Fibroblast of skin of abdomen (primary cell): Measurements from ENCODE around the gene OBP2A. TPM values are rescaled to one million over a fixed set of nuclear protein-coding genes. Genes with fewer than 3 reads are reported as not detected.
"Not testable (repeated sequence)": the region's sequence is repeated elsewhere in the genome, so short reads cannot be mapped to it uniquely, and the experiment has no call there.

Experiments used
- DNase-seq: peaks from one replicate; pipeline ENCODE4 v3.0.0-alpha.2; 2013
- polyA plus RNA-seq, 2 experiments: library from polyadenylated mRNA; unstranded; fragments of 120-200 nt; gene quantifications; one replicate each; pipeline ENCODE4 v1.2.1, GENCODE V29; 2013; ENCODE audit not compliant: insufficient read length in 2 of 2

The OBP2A gene, protein sequence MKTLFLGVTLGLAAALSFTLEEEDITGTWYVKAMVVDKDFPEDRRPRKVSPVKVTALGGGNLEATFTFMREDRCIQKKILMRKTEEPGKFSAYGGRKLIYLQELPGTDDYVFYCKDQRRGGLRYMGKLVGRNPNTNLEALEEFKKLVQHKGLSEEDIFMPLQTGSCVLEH
- polyA plus RNA-seq (2013, experiment 1 of 2; ENCODE audit: insufficient read length), result not detected
- not detected for polyA plus RNA-seq (2013, experiment 2 of 2; ENCODE audit: insufficient read length)

DNA sequence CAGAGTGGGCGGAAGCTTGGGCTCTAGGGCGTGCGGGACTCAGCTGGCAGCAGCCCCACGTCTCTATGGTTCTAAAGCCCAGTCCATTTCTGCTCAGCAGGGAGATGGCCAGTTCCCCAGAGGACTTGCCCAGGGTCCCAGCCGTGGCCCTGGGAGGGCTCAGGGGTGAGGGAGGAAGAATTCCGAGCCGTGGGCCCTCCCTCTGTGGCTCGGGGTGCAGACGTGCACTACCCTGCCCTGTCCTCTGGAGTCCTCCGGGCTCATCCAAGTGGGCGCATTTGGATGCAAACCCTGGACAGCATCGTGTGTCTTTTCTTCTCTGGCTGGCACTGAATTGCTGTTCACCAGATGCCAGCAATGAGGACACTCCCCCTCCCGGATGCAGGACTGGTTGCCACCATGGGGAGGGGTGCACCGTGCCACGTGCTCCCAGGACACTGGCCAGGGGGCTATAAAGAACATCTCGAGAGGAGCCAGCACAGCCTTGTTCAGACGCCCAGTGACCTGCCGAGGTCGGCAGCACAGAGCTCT lies at the start of gene OBP2A:
OBP2A (plus strand) TSS at position 481 of the 531 bp plus-strand sequence. CDS start 55 bp downstream, outside the sequence.
- not testable (repeated sequence) for DNase-seq

DNA sequence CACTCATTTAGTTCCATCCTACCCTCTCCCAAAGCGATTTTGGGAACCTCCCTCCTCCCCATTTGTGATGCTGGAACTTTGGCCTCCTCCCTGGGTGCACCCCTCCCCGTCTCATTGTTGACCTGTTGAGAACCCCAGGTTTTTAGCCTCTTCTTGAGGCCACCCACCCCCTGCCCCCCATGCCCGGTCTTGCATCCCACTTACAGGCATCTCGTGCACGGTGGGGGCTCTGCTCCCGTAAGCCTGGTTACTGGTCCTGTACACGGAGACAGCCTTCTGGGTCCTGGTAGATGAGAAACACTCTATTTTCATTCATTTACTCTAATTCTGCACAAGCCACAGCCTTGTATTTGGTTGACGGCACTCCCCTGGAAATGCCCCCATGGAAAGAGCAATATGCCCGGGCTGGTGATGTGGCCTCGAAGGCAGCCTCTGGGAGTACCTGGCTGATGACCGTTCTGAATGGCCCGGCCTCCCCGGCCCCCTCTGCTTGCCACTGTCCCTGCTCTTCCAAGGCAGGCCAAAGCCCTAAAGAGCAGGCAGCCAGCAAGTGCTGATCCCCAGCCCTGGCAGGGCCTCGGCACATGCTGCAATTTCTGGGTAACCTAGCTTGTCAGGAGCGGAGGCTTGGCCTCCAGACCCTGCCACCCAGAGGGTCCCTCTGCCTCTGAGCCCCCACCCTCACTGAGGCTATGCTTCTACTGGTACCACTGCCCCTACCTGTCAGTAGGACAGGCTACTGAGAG lies 47.4 kb upstream of the OBP2A start:
- no peak for DNase-seq

DNA sequence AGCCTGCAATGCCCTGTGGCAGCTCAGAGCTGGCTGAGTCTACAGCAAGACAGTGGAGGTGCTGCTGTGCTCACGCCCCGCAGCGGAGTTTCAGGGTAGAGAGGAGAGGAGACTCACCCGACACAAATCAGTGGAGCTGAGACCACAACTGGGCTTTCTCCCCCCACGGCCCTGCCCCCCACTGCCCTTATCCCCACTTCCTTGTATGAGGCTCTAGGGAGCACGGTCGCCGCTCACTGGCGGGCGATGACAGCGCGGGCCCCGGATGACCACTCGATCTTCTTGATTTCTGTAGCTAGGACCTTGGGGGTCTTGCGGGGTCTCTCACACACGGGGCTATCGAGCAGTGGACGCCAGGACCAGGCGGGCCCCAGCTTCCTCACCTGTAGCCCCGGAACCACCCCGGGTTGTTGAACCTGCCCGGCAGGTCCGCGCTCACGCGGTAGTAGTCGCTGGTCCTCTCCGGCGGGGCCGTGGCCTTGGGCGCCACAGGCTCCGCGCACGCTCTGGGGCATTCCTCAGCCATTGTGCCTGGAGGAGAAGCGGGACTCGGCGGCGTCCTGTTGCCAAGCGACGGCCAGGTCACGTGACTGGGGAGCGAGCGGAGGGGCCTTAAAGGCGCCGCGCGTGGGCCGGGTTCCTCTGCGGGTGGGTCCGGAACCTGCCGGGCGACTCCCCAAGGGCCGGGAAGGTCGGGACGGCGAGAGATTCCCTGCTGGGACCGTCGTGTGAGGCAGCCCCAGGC lies 46.4 kb upstream of the OBP2A start:
- DNase-seq, result peak; percentile 85

DNA sequence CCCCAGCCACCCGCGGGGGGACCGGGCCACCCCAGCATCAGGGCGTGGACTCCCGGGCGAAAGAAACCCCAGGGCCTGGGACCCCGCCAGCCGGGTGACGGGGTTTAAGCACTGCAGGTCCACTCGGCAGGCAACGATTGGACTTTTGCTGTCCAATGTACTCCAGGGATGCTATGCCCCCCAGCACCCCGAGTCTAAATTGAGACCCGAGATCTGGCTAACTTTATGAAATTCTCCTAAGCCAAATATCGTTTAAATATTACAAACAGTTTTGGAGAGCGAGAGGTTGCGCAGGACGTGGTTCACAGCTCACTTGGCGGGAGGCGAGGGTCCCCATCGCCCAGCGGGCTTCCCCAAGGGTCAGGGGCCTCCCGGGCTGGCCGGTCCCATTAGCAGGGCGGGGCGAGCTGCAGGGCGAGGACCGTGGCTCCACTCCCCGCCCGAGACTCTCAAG lies 45.8 kb upstream of the OBP2A start:
- no peak for DNase-seq

DNA sequence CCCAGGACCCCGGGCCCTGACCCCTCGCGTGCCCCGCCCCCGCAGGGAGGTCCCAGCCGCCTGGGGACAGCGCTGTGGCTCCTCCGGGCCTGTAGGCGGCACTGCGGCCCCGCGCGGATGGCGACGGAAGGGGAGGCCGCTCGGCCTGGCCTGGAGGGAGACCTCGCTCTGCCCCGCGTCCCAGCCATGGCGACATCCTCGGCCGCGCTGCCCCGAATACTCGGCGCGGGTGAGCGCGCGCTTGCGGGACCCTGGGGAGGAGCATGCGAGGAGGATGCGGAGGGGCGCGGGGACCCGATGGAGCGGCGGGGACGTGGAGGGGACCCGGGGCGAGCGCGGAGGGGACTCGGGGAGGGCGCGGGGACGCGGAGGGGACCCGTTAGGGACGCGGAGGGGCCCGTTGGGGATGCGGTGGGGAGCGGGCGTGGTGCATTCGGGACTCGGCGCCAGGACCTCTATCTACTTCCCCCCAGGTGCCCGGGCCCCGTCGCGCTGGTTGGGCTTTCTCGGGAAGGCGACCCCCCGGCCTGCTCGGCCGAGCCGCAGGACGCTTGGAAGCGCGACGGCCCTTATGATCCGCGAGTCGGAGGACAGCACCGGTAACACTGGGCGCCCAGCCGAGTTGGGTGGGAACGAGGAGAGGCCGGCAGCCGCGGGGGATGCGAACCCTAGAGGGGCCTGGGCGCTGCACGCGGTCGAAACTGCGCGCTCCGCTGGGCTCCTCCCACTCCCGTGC lies 45.2 kb upstream of the OBP2A start, which contains the start of gene MRPS2:
MRPS2 (plus strand) TSS at position 158 of the 736 bp plus-strand sequence; CDS start at position 187, 29 bp downstream.
- peak; percentile 85 for DNase-seq

DNA sequence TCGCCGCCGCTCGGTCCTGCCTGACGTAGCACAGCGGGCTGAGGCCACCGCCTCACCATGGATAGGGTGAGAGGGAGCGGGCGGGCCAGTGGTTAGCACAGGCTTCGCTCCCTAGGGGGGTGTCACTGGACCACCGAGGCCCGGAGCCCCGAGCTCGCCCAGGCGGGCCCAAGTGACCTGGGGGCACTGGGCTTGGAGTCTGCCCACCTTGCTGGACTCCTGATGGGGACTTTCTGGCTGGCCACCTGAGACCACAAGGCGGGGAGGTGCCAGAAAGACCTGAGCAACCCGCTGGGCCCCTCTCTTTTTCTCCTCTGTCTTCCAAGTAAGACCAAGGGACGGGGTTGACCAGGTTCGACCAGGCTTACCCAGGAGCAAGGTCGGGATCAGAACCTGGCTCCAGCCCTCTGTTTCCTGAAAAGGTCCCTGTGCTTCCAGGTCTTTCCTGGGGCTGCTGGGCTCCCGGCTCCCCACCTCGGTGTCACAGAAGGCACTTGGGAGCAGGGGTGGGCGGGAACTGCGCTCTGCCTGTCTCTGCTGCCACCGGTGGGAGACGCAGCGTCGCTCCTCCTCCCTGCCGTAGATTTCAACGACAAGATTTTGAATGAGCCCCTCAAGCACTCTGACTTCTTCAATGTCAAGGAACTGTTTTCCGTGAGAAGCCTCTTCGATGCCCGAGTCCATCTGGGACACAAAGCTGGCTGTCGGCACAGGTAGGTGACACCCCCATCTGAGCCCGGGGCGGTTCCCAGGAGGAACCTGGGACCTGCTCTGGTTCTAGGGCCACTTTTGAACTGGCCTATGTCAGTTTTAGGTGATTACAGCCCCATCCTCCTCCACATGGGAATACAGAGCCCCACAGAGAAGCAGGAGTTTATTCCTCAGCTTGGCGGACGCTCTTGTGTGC lies 44.4 kb upstream of the OBP2A start:
- no peak for DNase-seq

DNA sequence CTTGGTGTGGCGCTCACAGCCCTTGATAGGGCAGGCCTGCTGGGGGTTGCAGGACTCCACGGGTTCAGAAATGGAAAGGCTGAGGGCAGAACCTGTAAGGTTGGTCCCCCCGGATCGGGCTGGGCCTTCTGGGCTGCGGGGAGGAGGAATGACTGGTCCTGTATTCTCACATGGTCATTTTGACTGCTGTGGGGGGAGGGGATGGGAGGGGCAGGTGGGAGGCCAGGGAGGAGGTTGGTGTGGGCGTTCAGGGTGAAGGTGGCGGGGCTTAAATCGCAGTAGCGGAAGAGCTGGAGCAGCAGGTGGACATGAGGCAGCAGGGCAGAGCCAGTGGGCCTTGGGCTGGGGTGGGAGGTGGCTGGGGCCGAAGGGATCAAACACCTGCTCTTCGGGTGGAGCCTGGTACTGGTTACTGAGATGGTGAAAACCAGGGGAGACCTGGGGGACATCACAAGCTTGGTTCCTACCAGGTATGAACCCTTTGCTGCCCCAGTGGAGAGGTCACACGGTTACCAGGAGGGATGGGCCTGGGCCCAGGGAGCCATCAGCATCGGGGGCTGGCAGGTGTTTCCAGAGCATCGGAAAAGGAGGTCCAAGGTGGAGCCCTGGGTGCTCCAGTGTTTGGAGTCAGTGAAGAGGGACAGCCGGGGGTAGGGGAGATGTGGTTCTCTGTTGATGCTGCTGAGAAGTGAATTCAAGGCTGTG lies 43.6 kb upstream of the OBP2A start:
- no peak for DNase-seq

DNA sequence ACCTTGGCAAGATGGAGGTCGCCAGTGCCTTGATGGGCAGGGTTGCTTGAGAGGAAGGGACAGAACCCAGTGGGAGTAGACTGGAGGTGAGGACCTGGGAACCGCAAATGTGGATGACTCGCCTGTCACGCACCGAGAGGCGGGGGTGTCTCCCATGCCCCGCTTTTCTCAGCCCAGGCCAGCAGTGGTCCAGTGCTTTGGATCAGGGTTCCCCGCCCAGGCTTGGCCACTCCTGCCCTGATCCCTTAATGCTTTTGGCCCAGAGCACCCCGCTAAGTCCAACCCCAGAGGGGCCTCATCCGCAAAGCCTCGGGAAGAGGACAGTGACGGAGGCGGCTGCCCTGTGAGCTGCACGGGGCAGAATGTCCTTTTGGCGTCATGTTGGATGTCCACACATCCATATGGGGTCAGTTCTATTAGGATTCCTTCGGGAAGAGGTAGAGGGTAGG lies 43.0 kb upstream of the OBP2A start:
- DNase-seq, result no peak

DNA sequence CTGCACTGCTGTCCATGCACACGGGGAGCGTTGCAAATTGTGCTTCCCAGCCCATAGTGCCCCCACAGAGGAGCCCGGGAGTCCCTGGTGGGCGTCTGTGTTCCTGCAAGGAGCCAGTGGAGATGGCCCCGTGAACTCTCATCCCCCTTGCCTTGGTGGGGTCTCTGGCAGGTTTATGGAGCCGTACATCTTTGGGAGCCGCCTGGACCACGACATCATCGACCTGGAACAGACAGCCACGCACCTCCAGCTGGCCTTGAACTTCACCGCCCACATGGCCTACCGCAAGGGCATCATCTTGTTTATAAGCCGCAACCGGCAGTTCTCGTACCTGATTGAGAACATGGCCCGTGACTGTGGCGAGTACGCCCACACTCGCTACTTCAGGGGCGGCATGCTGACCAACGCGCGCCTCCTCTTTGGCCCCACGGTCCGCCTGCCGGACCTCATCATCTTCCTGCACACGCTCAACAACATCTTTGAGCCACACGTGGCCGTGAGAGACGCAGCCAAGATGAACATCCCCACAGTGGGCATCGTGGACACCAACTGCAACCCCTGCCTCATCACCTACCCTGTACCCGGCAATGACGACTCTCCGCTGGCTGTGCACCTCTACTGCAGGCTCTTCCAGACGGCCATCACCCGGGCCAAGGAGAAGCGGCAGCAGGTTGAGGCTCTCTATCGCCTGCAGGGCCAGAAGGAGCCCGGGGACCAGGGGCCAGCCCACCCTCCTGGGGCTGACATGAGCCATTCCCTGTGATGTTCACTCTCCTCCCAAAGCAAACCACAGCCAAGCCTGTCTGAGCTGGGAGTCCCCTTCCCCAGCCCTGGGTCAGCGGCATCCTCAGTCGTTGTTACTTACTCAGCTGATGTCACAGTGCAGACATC lies 42.3 kb upstream of the OBP2A start:
- no peak for DNase-seq

DNA sequence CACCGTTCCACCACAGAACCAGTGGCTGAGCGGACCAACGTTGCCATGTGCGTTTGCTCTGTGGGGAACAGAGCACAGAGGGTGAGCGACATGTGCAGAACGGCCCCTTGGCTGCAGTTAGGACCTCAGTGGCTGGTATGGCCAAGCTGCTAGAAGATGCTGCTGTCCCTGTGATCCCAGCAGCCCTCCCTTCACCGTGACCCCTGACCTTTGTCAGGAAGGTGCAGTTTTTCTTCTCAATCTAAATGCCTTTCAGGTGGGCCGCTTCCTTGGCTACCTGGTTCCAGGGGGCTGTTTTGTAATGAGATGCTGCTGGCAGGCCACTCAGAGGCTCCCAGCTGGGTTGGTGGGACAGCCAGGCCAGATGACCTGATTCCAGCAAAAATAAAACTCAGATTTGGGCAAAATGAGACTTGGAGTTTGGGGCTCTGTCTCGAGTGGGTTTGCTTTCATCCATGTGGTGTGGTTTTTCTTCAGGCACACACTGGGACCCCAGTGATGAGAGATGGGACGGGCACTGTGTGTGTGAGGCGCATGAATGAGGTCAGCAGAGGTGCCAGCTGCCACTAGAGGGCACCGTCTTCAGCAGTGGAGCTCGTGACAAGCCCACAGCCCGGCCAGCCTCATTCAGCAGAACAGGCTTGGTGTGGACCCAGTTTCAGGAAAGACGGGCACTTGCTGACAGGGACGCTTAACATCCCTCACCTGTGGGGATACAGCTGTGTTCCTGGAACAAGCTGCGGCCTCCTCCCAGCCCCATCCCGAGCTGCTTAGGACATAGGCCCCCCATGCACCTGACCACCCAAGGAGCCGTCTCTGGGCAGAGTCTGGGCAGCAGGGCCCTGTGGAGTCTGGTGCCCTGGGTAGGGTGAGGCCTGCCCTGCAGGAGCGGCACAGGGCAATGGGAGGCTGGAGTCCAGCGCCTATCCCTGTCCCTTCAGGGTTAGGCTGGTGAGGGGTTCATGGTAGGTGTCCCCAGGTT lies 41.4 kb upstream of the OBP2A start:
- peak; percentile 48 for DNase-seq

DNA sequence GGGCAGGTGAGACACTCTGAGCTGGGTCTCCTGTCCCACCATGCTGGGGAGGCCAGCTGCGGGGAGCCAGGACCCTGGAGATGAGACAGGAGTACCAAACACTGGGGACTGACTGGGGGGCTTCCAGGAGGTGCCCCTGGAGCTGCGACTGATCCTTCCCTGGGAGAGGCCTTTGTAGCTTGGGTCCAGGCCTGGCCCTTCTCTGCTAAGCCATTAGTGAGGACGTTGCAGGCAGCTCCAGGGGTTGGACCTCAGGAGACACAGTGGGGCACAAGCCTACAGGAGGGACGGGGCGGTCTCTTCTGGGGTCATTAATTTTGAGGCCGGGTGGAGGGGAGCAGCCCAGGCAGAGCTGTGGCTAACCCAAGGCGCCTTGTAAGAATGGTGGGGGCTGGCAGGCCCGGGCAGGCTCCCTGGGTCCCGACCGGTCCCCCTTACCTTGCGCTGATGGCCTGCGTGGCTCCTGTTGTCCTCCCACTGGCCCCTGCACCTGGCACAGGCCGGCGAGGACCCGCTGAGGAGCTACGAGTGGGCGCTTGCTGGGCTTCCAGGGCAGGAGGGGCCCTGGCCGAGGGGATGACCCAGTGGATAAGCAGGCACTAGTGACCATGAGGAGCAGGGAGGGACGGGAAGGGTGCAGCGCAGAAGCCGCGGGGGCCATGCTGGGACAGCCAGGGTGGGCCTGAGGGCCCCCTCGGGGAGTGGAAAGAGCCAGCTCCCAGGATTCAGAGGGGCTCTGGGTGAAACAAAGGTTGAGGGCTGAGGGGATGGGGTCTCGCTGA lies 40.3 kb upstream of the OBP2A start:
- no peak for DNase-seq

DNA sequence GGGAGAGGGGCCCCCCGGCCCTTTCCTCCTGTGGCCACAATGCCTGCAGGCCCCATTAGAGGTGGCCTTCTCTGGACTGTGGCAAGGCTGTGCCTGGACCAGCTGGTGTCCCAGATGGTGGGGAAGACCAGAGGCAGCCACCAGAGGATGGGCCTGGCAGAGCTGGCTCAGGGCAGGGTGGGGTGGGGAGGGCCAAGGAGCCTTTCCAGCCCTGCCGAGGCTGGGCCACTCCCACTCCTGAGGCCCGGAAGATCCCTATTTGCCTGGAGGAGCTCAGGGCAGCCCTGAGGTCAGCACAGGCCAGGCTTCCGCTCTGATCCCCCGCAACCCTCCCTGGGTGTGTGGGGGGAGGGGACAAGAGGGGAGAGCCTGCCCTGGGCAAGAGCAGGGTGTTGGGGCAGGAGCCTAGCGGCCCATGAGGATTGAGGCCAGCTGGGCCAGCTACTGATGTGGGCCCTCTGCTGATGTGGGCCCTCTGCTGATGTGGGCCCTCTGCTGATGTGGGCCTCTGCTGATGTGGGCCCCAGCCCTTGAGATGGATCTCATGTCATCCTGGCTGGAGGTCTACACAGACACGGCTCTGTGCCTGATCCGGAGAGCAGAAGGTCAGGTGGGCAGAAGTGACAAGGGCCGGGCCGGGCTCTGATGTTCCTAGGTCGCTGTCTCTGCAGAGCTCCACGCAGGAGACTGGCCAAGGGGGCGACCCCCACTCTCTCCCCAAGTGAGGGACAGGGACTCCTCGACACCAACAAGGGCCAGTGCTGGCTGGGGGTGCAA lies 39.4 kb upstream of the OBP2A start:
- no peak for DNase-seq

DNA sequence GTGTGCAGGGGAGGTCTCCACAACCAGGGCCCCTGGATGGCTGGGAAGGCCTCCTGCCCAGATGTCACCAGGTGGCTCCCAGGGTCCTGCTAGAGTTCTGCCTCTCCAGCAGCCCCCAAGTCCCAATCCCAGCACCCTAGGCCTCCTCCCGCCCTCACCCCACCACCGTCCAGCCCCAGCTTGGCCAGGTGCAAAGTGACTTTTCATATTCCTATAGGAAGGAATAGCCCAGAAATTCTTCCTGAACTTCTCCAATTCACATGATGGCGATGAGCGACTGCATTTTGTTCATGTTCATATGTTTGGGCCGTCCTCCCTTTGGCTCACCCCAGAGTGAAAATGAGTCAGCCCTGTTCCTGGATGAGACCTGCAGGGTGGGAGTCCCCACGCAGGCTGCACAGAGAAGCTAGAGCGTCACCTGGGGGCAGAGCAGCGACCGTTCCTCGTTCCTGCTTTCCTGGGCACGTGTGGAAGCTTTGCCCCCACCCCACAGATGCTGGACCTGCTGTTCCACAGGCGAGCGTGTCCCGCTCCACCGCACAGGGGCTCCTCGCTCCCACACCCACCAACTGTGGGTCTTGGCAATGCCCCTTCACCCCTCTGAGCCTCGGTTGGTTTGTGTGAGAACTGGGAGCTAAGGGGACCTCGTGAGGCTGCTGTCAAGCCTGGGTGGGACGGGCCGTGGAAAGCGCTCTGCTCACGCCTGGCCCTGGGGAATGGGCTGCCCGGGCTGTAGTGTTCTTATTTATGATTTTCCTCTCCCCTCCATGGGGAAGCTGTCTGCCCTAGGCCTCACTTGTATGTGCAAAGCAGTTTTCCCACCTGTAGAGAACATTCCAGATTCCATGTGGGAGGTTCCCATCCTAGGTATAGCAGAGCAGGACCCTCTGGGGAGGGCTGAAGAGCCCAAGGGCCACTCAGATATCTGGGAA lies 38.6 kb upstream of the OBP2A start:
- no peak for DNase-seq

DNA sequence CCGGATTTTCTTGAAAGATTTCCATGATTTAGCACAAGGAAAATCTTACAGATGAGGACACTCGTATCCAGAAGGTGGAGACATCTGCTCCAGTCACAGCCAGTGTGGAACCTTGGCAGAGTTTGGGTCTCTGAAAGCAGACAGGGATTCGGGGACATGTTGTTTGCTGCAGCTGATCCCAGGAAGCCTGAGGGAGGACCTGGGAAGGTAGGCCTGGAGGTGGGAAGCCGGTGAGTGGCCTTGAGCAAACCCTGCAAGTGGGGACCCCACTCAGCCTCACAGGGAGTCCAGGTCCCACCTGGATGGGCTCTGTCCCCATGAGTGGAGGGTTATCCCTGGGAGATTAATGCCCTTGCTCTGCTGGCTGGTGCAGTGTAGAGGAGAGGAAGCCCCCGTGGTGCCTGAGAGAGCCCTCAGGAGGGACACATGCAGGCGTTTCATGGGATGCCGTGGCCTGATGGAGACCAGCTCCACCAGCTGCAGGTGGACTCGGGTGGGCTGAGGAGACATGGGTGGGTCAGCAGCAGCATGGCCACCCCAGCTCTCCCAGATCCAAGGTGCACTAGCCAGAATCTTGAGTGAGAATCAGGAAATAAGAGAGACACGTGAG lies 37.6 kb upstream of the OBP2A start:
- no peak for DNase-seq

DNA sequence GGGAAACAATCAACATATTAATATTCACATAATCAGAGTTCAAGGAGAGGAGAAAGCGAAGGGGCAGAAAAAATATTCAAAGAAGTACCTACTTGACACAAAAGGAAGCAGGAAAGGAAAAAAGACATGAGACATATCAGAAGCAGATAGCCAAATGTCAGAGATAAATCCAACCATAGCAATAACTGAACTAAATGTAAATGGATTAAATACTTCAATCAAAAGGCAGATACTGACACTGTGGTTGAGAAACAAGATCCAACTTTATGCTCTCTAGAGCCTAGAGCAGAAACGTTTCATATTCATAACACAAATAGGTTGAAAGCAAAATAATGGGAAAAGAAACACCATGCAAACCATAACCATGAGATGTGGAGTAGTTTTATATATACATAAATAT lies 36.5 kb upstream of the OBP2A start:
- DNase-seq, result no peak
